HG03457 (cell line): ENCODE data around the gene POLR1E.
"Not testable (repeated sequence)": the region's sequence is repeated elsewhere in the genome, so short reads cannot be mapped to it uniquely, and the experiment has no call there.

Source experiments
- ATAC-seq: cut with Tn5 transposase; IDR thresholded peaks from one replicate; pipeline ENCODE4 v1.9.1; 2021; ENCODE audit warnings: moderate number of reproducible peaks; ENCODE audit not compliant: unreplicated experiment

POLR1E gene

DNA sequence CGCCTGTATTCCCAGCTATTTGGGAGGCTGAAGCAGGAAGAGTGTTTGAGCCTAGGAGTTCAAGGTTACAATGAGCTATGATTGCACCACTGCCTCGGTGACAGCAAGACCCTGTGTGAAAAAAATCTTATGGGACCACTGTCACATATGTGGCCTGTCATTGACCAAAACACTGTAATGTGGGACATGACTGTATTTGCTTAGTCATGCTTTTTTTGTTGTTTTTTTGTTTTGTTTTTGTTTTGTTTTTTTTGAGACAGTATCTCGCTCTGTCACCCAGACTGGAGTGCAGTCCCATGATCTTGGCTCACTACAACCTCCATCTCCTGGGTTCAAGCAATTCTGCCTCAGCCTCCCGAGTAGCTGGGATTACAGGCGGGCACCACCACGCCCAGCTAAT lies 13.5 kb downstream of the POLR1E start:
- ATAC-seq = no peak

- ATAC-seq = no peak
Observed at GRCh38 chr9:37501957-37502596, 16.3 kb downstream of the POLR1E start.

GRCh38 chr9:37503736-37504135 lies 18.0 kb downstream of the POLR1E start:
- no peak for ATAC-seq

DNA sequence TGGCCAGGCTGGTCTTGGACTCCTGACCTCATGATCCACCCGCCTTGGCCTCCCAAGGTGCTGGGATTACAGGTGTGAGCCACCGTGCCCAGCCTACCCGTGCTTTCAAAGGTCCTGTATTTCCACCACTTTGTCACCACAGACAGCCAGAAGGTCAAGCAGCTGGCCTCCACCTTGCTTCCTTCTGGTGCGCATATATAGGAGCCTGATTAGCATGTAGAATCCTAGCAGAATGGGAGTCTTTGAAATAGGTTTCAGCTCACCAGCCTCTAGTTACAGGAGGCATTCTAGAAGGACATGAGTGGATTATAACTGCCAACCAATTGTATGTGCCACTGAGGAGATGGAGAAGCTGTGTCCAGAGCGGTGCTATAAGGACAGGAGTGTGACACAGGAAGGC lies 18.9 kb downstream of the POLR1E start:
- no peak for ATAC-seq

DNA sequence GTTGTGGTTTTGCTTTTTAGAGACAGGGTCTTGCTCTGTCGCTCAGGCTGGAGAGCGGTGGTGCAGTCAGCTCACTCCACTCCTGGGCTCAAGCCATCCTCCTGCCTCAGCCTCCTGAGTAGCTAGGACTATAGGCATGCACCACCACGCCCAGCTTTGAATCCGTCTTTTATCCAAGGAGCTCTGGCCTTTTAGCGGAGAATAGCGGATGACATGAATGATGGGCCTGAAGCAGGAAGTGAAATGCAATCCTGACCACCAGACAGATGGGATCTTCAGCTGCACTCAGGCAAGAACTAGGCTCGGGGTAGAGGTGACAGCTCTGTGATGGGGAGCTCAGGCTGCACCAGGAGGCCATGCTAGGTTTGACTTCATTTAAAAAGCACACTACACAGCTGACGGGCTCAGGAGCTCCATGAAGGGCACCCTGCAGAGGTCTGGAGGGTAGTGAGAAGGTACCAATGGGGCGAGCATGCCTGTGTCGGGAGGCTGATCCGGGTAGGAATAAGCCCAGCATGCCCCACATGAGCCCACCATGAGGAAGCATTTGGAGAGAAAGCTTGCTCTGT lies 21.9 kb downstream of the POLR1E start:
- no peak for ATAC-seq

- no peak for ATAC-seq
Observed at GRCh38 chr9:37508135-37508833, 22.5 kb downstream of the POLR1E start.

DNA sequence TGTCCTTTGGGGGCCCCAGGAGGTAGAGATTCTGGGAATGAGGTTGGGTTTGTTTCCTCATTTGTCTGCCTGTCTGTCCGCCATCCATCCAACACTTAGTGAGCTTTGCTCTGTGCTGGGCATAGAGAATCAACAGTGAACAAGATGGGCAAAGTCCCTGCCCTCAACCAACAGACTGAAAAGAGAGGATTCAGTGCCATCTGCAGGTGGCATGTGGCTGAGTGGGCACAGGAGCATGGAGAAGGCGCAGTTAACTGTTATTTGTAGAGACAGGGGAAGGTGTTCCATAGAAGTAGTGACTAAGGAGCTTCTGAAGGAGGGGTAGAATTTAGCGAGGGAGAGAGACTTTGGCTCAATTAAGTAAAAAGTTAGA lies 23.1 kb downstream of the POLR1E start:
- ATAC-seq = no peak

DNA sequence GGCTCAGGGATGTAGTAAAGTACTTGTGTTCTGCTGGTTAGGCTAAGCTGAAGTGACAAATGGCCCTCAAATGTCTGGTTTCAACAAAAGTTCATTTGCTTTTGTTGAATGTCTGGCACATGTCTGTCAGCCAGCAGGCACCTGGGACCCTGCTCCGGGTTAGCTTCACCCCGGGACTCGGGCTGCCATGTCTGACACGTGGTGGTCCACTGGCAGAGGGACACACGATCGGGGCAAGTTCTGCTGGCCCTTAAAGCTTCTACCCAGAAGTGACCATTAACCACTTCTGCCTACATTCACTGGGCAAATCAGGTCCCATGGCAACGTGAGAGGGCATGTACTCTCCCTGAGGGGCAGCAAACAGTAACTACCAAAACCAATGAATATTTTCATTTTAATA lies 23.8 kb downstream of the POLR1E start:
- no peak for ATAC-seq

DNA sequence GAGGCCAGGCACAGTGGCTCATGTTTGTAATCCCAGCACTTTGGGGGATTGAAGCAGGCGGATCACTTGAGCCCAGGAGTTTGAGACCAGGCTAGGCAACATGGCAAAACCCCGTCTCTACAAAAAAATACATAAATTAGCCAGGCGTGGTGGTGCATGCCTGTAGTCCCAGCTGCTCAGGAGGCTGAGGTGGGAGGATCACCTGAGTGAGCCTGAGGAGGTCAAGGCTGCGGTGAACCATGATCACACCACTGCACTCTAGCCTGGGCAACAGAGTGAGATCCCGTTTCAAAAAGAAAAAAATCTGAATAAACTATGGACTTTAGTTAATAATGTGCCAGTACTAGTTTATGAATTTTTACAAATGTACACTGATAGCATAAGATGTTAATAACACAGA lies 24.3 kb downstream of the POLR1E start:
- ATAC-seq = not testable (repeated sequence)

DNA sequence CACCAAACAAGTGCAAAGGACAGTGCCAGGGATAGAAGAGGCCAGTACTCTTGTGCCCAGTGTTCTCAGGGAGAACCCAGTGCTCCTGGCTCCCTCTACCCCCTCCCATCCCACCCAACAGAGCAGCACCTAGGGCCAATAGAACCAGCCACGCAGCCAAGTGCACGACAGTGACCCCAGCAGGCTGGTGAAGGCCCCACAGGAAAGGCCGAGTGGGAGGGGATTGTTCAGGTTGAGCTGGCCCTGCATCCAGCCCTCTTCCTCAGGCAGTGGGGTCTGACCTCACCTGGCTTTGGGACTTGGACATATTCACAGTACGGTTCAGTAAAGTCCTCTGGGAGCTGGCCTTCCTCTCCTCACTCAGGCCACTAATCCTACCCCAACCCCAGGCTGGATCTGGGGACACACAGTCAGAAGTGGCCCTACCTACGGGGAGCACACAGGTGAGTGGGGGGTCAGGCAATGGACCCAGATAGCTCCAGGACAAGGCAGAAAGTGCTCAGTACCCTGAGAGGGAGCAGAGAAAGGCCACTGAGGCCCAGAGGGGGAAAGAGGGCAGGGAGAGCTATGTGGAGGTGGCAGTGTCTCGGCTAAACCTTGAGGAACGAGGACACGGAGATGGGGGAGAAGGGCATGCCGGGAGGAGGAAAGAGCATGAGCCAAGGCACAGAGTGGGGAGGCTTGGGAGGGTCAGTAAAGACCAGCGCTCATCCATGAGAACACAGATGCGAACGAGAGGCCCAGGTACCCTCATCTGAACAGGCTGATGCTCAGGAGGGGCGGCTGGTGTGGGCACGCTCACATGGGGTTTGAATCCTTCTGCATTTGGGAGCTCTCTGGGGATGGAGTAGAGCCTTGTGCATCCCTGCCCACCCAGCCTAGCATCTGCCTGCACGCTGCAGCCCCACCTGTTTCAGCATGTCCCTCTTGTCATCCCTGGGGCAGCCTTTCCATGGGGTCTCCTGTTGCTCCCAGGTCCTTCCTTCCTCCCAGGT lies 25.6 kb downstream of the POLR1E start:
- ATAC-seq = no peak

DNA sequence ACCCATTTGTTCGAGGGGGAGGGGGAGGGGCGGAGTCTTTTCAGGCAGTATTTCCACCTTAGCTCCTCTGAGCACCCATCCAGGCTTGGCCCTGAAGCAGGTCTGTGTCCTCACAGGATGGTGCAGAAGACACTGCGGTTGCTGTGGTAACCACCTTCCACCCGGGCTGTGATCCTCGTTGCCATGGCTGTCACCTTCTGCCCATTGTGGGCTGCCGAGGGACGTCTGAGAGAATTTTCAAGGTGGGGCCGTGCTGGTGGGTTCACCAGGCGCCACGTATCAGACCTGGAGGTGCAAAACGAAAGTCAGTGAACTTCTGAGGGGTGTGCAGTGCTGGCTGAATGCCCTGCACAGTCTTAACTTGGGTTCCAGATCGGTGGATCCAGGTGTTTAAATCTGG lies 26.7 kb downstream of the POLR1E start:
- no peak for ATAC-seq

GRCh38 chr9:37514415-37514814 lies 28.7 kb downstream of the POLR1E start:
- ATAC-seq = not testable (repeated sequence)

DNA sequence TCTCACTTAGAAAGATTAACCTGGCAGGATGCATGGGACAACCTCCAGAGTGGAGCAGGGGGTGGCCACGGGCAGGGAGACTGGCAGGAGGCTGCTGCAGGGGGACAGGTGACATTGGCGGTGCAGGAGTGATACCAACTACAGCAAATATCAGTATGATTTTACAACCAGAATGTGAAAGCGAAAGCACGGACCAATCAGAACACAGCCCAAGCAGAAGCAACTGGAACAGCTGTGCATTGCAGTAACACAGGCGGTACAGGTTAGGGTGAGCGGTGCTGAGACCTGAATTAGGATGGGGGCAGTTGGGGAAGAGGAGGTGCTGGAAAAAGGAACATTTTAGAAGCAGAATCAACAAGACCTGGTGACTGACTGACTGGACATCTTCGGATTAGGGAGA lies 29.3 kb downstream of the POLR1E start:
- ATAC-seq = no peak

DNA sequence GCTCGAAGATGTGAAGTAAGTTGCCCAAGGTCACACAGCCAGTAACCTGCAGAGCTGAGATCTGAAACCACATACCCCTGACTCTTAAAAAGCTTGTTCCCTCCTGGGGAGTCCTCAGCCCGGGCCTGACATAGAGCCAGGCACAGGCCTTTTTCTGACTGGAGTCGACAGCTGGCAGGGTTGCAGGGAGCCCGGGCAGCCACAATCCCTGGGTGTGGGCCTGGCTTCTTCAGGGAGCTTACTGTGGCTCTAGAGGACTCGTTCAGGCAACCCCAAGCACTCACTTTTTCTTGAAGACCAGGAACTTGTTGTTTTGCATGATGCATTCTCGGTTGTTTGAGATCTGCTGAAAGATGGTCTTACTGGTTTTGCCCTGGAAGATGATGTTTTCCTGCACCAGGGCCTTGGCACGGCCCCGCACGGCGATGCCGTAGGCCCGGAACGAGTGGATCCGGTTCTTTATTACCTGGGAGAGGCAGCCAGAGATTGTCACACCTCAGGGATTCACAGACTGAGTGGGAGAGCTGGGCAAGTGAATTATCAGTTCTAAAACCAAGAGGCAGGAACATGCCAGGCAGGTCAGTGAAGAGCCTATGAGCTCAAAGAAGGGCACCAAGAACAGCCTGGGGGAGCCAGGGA lies 30.0 kb downstream of the POLR1E start:
- ATAC-seq = no peak

- ATAC-seq = no peak
Observed at GRCh38 chr9:37517923-37518322, 32.2 kb downstream of the POLR1E start.

DNA sequence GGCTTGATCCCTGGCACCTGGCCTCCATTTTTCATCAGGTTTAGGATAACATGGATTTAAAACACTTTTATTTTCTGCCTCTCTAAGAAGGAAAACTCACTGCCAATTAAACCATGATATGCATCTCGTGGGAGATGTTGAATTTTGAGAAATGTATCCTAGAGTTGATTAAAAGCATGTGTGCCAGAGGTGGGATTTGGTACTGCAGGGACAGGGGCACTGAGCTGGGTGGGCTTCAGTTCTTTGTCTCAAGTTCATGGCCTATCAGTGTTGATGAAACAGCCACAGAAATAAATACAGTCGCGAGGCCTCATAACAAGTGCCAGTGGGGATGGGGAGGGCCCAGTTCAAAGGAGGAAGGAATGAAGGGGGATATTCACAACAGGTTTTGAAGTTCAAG lies 34.9 kb downstream of the POLR1E start:
- no peak for ATAC-seq

DNA sequence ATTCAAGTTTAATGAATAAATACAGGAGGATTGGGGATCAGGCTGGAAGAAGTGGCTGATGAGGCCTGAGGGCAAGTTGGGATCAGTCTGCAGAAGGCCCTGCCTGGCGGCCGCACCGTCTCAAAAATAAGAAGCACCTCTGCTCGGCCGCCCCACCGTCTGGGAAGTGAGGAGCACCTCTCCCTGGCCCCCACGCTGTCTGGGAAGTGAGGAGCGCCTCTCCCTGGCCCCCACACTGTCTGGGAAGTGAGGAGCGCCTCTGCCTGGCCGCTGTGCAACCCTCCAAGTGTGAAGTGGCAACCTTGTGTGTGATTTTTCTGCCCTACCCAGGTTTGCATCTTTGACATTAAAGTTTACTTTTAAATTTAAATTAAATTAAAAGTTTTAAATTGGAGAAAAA lies 35.4 kb downstream of the POLR1E start:
- no peak for ATAC-seq

DNA sequence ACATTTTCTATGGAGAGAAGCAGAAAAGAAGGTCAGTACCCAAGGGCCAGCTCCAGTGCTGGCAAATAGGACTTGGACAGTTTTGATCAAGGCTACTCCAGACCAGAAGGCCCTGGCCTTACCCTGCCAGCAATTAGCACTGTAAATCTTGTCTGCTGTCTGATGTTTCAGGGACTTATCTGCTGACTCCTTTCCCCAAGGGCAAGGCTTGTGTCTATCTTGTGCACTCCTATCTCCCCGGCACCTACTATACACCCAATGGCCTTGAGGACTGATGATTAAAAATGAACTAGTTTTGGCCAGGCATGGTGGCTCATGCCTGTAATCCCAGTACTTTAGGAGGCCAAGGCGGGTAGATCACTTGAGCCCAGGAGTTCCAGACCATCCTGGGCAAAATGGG lies 37.2 kb downstream of the POLR1E start:
- no peak for ATAC-seq

GRCh38 chr9:37523916-37524315 lies 38.2 kb downstream of the POLR1E start:
- ATAC-seq = no peak

DNA sequence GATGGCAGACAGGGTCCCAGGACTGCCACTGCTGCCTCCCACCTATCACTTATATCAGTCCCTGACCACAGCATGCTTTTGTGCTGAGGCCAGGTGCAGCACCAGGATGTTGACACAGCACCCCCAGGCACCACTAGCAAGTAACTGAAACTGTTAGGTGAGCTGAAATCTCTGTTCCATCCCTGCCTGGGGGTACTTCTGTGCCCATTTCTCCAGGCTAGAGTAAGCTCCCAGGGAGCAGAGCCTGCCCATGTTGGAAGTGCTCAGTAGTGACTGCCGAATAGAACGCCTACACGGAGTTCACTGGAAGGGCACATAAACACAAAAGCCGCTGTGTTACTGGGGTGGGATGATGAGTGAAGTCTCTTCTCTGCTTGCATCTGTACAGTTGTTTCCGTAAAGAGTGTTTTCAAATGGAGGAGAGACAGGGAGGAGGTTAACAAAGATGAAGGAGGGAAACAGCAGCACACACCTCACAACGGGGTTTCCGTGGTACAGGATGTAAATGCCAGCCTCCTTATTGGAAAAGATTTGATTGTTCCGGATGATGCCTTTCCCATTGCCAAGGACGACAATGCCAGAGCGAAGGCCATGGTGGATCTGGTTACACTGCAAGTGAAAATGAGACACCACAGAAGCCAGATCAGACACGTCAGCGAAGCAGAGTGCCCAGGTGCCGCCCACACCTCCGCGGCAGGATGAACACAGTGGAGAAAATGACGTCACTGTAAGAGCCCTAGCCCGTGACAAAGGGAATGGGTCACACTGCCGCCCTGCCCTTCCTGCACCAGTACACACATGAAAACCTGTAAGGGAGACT lies 43.1 kb downstream of the POLR1E start:
- no peak for ATAC-seq
